GM19023 (cell line): ENCODE measurements around the gene BRDT.
"Not testable (repeated sequence)": the region's sequence is repeated elsewhere in the genome, so short reads cannot be mapped to it uniquely, and the experiment has no call there.

Experiments used
- ATAC-seq: cut with Tn5 transposase; IDR thresholded peaks from one replicate; pipeline ENCODE4 v1.9.1; 2021; ENCODE audit warnings: mild to moderate bottlenecking, moderate library complexity; ENCODE audit not compliant: unreplicated experiment

The BRDT gene

GRCh38 chr1:91981996-91982609 is 32.9 kb downstream of the BRDT start:
- ATAC-seq: no peak

GRCh38 chr1:91993256-91993655 is 44.1 kb downstream of the BRDT start:
- ATAC-seq: no peak

GRCh38 chr1:91997607-91998195 is 48.5 kb downstream of the BRDT start:
- ATAC-seq: no peak

GRCh38 chr1:92004129-92004528 is 54.9 kb downstream of the BRDT start:
- no peak for ATAC-seq

GRCh38 chr1:92013923-92014322 is 64.7 kb downstream of the BRDT start:
- ATAC-seq: no peak

- no peak for ATAC-seq
Observed at GRCh38 chr1:92016720-92017316, 67.6 kb downstream of the BRDT start.

GRCh38 chr1:92017656-92018055 is 68.5 kb downstream of the BRDT start:
- ATAC-seq: no peak

GRCh38 chr1:92026042-92026441 is 76.8 kb downstream of the BRDT start:
- not testable (repeated sequence) for ATAC-seq

GRCh38 chr1:92026806-92027205 is 77.6 kb downstream of the BRDT start:
- no peak for ATAC-seq

- ATAC-seq: no peak
Observed at GRCh38 chr1:92029241-92029922, 80.2 kb downstream of the BRDT start.

- ATAC-seq: no peak
Observed at GRCh38 chr1:92030656-92031107, 81.5 kb downstream of the BRDT start.

GRCh38 chr1:92031281-92032110 is 82.3 kb downstream of the BRDT start:
- ATAC-seq: no peak

- no peak for ATAC-seq
Observed at GRCh38 chr1:92037400-92037799, 88.2 kb downstream of the BRDT start.

GRCh38 chr1:92038695-92039346 is 89.6 kb downstream of the BRDT start:
- ATAC-seq: no peak

- ATAC-seq: no peak
Observed at GRCh38 chr1:92040971-92041370, 91.8 kb downstream of the BRDT start.

- ATAC-seq: no peak
Observed at GRCh38 chr1:92043621-92044020, 94.4 kb downstream of the BRDT start.

GRCh38 chr1:92045766-92046495 is 96.7 kb downstream of the BRDT start:
- ATAC-seq: no peak

GRCh38 chr1:92051948-92052347 is 102.7 kb downstream of the BRDT start:
- no peak for ATAC-seq
